H9 (cell line): ENCODE results near the gene ACBD6. TPM values are rescaled to one million over a fixed set of nuclear protein-coding genes. Genes with fewer than 3 reads are reported as not detected.

Experiments
- DNase-seq: peaks from one replicate; pipeline ENCODE4 v3.0.0-alpha.2; 2017
- H2AFZ ChIP-seq: one replicate; pipeline ENCODE4 v1.6.1; 2013; ENCODE audit warnings: mild to moderate bottlenecking, low read length, control low read depth, moderate library complexity
- H2AK5ac ChIP-seq: 2 replicates; pipeline ENCODE4 v1.6.1; 2013; ENCODE audit warnings: low read length, control low read depth, mixed read lengths; ENCODE audit not compliant: insufficient read length
- H2BK120ac ChIP-seq: one replicate; pipeline ENCODE4 v1.6.1; 2013; ENCODE audit warnings: low read depth, mild to moderate bottlenecking, low read length, control low read depth, inconsistent platforms; ENCODE audit not compliant: poor library complexity, severe bottlenecking
- H2BK12ac ChIP-seq: 2 replicates; pipeline ENCODE4 v1.6.1; 2013; ENCODE audit warnings: low read length, control low read depth, mixed read lengths, low read depth; ENCODE audit not compliant: insufficient read length
- H2BK15ac ChIP-seq: 2 replicates; pipeline ENCODE4 v1.6.1; 2013; ENCODE audit warnings: low read depth, low read length, control low read depth
- H2BK20ac ChIP-seq: one replicate; pipeline ENCODE4 v1.6.1; 2013; ENCODE audit warnings: low read depth, mild to moderate bottlenecking, low read length, control low read depth, inconsistent platforms; ENCODE audit not compliant: poor library complexity, severe bottlenecking
- H2BK5ac ChIP-seq: 2 replicates; pipeline ENCODE4 v1.6.1; 2013; ENCODE audit warnings: low read length, control low read depth, mixed read lengths; ENCODE audit not compliant: insufficient read length
- H3K14ac ChIP-seq: 2 replicates; pipeline ENCODE4 v1.6.1; 2013; ENCODE audit warnings: low read length, control low read depth; ENCODE audit not compliant: insufficient read depth
- H3K18ac ChIP-seq: 2 replicates; pipeline ENCODE4 v1.6.1; 2013; ENCODE audit warnings: low read depth, mild to moderate bottlenecking, mixed read lengths, low read length, control low read depth; ENCODE audit not compliant: insufficient read length
- H3K23ac ChIP-seq: 2 replicates; pipeline ENCODE4 v1.6.1; 2013; ENCODE audit warnings: low read length, control low read depth, mixed read lengths, low read depth; ENCODE audit not compliant: insufficient read length
- H3K23me2 ChIP-seq: 2 replicates; pipeline ENCODE4 v1.6.1; 2013; ENCODE audit warnings: low read depth, mild to moderate bottlenecking, mixed read lengths, low read length, control low read depth; ENCODE audit not compliant: insufficient read length, poor library complexity, severe bottlenecking
- H3K27ac ChIP-seq: 2 replicates; pipeline ENCODE4 v1.5.1; 2013; ENCODE audit warnings: low read length, control low read depth, mixed read lengths, low read depth; ENCODE audit not compliant: insufficient read length
- H3K27me3 ChIP-seq: 2 replicates; pipeline ENCODE4 v1.6.1; 2013; ENCODE audit warnings: low read length, control low read depth, inconsistent platforms; ENCODE audit not compliant: insufficient read depth
- H3K4ac ChIP-seq: 2 replicates; pipeline ENCODE4 v1.6.1; 2013; ENCODE audit warnings: low read depth, mild to moderate bottlenecking, control low read depth, inconsistent platforms, low read length, moderate library complexity
- H3K4me1 ChIP-seq: 2 replicates; pipeline ENCODE4 v1.6.1; 2013; ENCODE audit warnings: low read length, control low read depth, inconsistent platforms; ENCODE audit not compliant: insufficient read depth
- H3K4me2 ChIP-seq: 2 replicates; pipeline ENCODE4 v1.6.1; 2013; ENCODE audit warnings: low read length, control low read depth, mixed read lengths; ENCODE audit not compliant: insufficient read length, insufficient read depth
- H3K56ac ChIP-seq: 2 replicates; pipeline ENCODE4 v1.6.1; 2013; ENCODE audit warnings: low read depth, mild to moderate bottlenecking, mixed read lengths, low read length, control low read depth; ENCODE audit not compliant: insufficient read length
- H3K79me1 ChIP-seq: 2 replicates; pipeline ENCODE4 v1.6.1; 2013; ENCODE audit warnings: low read depth, mild to moderate bottlenecking, moderate library complexity, low read length, control low read depth, inconsistent platforms; ENCODE audit not compliant: insufficient read depth, poor library complexity, severe bottlenecking
- H3K79me2 ChIP-seq: 2 replicates; pipeline ENCODE4 v1.6.1; 2013; ENCODE audit warnings: low read length, control low read depth, inconsistent platforms; ENCODE audit not compliant: insufficient read depth
- H3K9ac ChIP-seq: 2 replicates; pipeline ENCODE4 v1.6.1; 2013; ENCODE audit warnings: low read length, control low read depth, mixed read lengths; ENCODE audit not compliant: insufficient read length; ENCODE audit errors: extremely low read depth
- H3K9me3 ChIP-seq: one replicate; pipeline ENCODE4 v1.6.1; 2013; ENCODE audit warnings: low read depth, low read length, inconsistent platforms; ENCODE audit not compliant: control insufficient read depth
- H3T11ph ChIP-seq: one replicate; pipeline ENCODE4 v1.6.1; 2013; ENCODE audit warnings: mild to moderate bottlenecking, low read length, control low read depth, inconsistent platforms
- H4K20me1 ChIP-seq: one replicate; pipeline ENCODE4 v1.6.1; 2013; ENCODE audit not compliant: control insufficient read depth, insufficient read length, insufficient read depth
- H4K5ac ChIP-seq: 2 replicates; pipeline ENCODE4 v1.6.1; 2013; ENCODE audit warnings: low read depth, mild to moderate bottlenecking, mixed read lengths, low read length, control low read depth; ENCODE audit not compliant: insufficient read length
- H4K8ac ChIP-seq: replicated peaks from 2 replicates; pipeline ENCODE4 v1.6.1; 2013; ENCODE audit warnings: low read length, control low read depth, mixed read lengths, low read depth; ENCODE audit not compliant: insufficient read length
- H4K91ac ChIP-seq: 2 replicates; pipeline ENCODE4 v1.6.1; 2013; ENCODE audit warnings: low read depth, mild to moderate bottlenecking, moderate library complexity, mixed read lengths, low read length, control low read depth; ENCODE audit not compliant: insufficient read length
- H3K27ac Mint-ChIP-seq, 3 experiments: 2 replicates in 2 of 3; 3 replicates in 1 of 3; pipeline ENCODE4 v1.8.0; 2020 to 2021; ENCODE audit warnings: mixed read lengths in 3 of 3, mild to moderate bottlenecking in 1 of 3, moderate library complexity in 1 of 3
- H3K27me3 Mint-ChIP-seq: 2 replicates; pipeline ENCODE4 v1.8.0; 2021; ENCODE audit warnings: low read depth, mild to moderate bottlenecking, moderate library complexity, mixed read lengths
- H3K36me3 Mint-ChIP-seq, 3 experiments: 2 replicates in 2 of 3; 3 replicates in 1 of 3; pipeline ENCODE4 v1.8.0; 2020 to 2021; ENCODE audit warnings: low read depth in 3 of 3, mixed read lengths in 3 of 3; ENCODE audit not compliant: insufficient read depth in 1 of 3
- H3K4me1 Mint-ChIP-seq, 2 experiments: 2 replicates each; pipeline ENCODE4 v1.8.0; 2020; ENCODE audit warnings: mixed read lengths in 2 of 2
- H3K4me3 Mint-ChIP-seq, 2 experiments: 2 replicates in 1 of 2; 3 replicates in 1 of 2; pipeline ENCODE4 v1.8.0; 2020 to 2021; ENCODE audit warnings: mild to moderate bottlenecking in 2 of 2, mixed read lengths in 2 of 2, moderate library complexity in 1 of 2
- H3K9me3 Mint-ChIP-seq, 2 experiments: 2 replicates in 1 of 2; 3 replicates in 1 of 2; pipeline ENCODE4 v1.8.0; 2020; ENCODE audit warnings: mild to moderate bottlenecking in 2 of 2, mixed read lengths in 2 of 2, moderate library complexity in 1 of 2
- CTCF ChIP-seq: fragments of 200-600 bp; sonication (generic); conservative IDR thresholded peaks from 3 replicates; pipeline ENCODE4 v1.8.0; 2021; ENCODE audit warnings: antibody characterized with exemption, mild to moderate bottlenecking
- WGBS: extraction: QIAGEN DNeasy Blood & Tissue Kit; methylation state at CpG from one replicate; pipeline ENCODE4 v1.1.7; 2013; ENCODE audit warnings: missing lambda C conversion rate, low lambda C conversion rate, mixed read lengths; ENCODE audit not compliant: insufficient read length; ENCODE audit errors: extremely low coverage; 5-methylcytosine and 5-hydroxymethylcytosine counted together
- total RNA-seq: library from RNA; stranded (reverse); gene quantifications from 2 replicates; pipeline ENCODE4 v1.2.1, GENCODE V29; 2021

Gene ACBD6
- total RNA-seq, 1 experiment from 2014 or later = 51.4 TPM

DNA sequence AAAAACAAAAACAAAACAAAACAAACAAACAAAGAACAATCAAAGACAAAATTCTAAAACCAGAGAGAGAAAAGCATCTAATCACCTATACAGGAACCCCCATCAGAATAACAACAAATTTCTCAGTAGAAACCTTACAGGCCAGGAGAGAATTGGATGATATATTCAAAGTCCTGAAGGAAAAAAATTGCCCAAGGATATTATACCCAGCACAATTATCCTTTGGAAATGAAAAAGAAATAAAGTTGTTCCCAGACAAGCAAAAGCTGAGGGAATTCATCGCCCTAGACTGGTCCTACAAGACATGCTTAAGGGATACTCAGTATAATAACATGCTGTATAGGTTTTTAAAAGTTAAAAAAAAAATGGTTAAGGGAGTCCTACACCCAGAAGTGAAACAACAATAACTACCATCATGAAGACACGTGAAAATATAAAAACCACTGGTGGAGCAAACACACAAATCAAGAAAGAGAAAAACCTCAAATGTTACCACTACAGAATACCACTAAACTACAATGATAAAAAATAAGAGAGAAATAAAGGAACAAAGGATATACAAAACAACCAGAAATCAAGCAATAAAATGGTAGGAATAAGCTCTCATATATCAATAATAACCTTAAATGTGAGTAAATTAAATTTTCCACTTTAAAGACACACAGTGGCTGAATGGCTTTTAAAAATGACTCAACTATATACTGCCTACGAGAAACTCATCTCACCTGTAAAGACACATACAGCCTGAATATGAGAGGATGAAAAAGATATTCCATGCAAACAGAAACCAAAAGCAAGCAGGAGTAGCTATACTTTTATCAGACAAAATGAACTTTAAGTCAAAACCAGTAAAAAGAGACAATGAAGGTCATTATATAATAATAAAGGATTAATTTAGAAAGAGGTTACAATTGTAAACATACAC lies 121.9 kb downstream of the ACBD6 start:
- peaks cover 41 to 54% of the 10 kb centered on the region in 2 experiments for H3K9me3 Mint-ChIP-seq
- no peaks in the 10 kb centered on the region for H3K4me1 Mint-ChIP-seq
- Histone ChIP-seq H2BK20ac (no peak overlapping the region), H3K14ac (no peak overlapping the region), H2BK12ac (no peak overlapping the region), H4K91ac (no peak overlapping the region), H4K5ac (no peak overlapping the region), H3K4ac (no peak overlapping the region), H2AK5ac (no peak overlapping the region), H3T11ph (no peak overlapping the region), H3K27ac (no peak overlapping the region), H2AFZ (no peak overlapping the region), H3K9ac (no peak overlapping the region), H3K27me3 (no peaks in the 10 kb centered on the region), H2BK5ac (no peak overlapping the region), H3K56ac (no peak overlapping the region), H2BK120ac (no peak overlapping the region), H3K18ac (no peak overlapping the region), H3K4me1 (no peaks in the 10 kb centered on the region), H3K79me2 (no peaks in the 10 kb centered on the region), H3K23me2 (no peaks in the 10 kb centered on the region), H3K79me1 (peaks cover 3% of the 10 kb centered on the region), H2BK15ac (no peak overlapping the region), H4K20me1 (no peaks in the 10 kb centered on the region), H3K23ac (no peak overlapping the region), H4K8ac (no peak overlapping the region), H3K4me2 (no peak overlapping the region), H3K9me3 (peaks cover 5% of the 10 kb centered on the region)
- peaks cover 36 to 61% (median 38%) of the 10 kb centered on the region in 3 experiments for H3K36me3 Mint-ChIP-seq
- H3K27me3 Mint-ChIP-seq = no peaks in the 10 kb centered on the region
- no peak for TF ChIP-seq CTCF
- no CpG with 5 or more reads among the region's 3 CpGs for WGBS
- no peak overlapping the region for H3K4me3 Mint-ChIP-seq
- DNase-seq = no peak
- H3K27ac Mint-ChIP-seq = no peak overlapping the region
